Measurements from ENCODE around the gene CMTM1.

Gene CMTM1

GRCh38 chr16:66539623-66540469 lies 26.4 kb upstream of the CMTM1 start:
- DNase-seq, result no peak

- no peak for DNase-seq
Observed at GRCh38 chr16:66541388-66542355, 24.6 kb upstream of the CMTM1 start.

- DNase-seq, result no peak
Observed at GRCh38 chr16:66542396-66542795, 23.8 kb upstream of the CMTM1 start.

DNA sequence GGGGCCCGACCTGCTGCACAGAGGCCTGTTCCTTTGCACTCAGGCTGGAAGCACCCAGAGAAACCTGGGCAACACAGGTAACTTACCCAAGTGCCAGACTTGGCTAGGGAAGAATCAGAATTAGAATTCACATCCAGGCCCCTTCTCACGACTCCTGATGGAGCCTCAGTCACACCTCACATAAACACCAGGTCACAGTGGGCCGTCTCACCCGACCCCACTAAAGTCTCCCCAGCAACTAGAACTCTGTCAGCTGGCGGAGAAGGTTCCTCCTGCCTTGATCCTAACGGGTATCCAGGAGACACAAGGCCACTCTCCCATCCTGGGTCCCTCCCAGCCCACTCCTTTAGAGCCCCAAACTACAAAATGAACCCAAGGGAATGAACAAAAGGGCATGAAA lies 22.7 kb upstream of the CMTM1 start:
- no peak for DNase-seq

- no peak for DNase-seq
Observed at GRCh38 chr16:66544016-66544757, 22.1 kb upstream of the CMTM1 start.

DNA sequence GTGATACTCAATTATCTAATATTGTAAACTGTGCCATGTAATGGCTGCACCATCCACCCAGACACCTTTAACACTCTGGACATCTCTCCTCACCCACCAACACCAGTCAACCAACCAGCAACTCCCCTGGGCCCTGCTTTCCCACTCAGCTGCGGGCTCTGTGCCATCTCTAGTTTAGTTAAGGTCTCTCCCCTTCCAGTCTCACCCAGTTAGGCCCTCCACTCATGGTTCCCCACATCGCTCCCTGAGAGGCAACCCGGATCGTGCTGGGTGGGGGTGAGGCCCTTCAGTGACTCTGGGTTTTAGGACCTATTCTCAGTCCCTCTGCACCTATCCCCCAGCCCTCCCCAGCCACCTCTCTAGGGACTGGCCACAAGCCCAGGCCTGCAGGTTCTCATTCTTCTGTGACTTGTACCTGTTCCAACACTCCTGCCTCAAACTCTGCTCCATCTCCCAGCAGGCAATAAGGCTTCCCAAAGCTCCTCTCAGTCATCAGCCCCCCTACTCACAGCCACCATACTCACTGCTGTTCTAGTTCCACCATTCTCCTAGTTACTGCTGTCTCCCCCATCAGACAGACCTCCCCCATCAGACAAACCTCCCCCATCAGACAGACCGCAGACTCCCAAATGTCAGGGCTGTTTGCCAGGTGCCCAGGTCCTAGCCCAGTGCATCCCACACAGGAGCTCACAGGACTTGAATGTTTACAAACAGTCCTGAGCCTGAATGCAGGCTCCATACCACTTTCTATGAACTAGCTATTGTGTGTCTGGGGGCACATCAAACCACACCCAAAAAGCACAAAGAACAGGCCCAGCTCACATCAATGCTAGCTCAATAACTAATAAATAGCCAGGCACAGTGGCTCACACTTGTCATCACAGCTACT lies 18.9 kb upstream of the CMTM1 start:
- DNase-seq, result no peak

DNA sequence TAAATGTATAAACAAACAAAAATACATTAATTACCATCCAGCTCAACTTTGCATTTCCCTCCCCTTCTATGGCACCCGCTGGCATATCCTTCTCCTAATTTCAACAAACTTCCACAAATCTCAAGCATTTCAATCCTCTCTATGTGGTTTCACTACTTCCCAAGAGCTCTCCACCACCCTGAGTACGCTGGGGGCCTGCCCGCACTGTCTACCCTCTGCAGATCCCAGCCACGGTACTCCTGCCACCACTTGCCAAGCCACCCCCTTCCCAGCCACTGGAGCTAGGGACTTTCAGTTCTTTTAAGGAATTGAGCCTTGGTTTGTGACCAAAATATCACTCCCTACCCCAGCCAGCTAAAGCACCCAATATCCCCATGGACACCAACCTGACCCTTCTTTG lies 18.2 kb upstream of the CMTM1 start:
- no peak for DNase-seq

DNA sequence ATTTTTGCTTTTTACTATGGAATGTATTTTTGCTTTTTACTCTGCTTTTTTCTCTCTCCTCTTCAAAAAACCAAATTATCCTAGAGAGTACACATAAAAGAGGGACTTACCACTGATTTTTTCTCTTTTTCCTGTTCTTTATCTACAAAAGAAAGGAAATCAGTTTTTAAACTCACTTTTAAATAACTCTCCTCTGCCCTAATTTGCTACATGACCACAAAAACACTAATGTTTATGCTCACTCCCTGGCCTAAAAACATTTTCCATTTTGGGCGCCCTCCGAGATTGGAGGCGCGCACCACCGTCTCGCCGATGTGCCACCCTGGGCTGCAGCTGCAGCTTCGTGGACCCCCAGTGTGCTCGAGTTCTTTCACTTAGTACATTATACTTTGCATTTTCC lies 17.4 kb upstream of the CMTM1 start:
- no peak for DNase-seq

- DNase-seq, result peak; percentile 48
Observed at GRCh38 chr16:66549284-66550131, 16.7 kb upstream of the CMTM1 start, which contains the start of gene TK2. Gene TK2 (minus strand): TSS chr16:66550122. CDS start chr16:66550061, 61 bp downstream.

DNA sequence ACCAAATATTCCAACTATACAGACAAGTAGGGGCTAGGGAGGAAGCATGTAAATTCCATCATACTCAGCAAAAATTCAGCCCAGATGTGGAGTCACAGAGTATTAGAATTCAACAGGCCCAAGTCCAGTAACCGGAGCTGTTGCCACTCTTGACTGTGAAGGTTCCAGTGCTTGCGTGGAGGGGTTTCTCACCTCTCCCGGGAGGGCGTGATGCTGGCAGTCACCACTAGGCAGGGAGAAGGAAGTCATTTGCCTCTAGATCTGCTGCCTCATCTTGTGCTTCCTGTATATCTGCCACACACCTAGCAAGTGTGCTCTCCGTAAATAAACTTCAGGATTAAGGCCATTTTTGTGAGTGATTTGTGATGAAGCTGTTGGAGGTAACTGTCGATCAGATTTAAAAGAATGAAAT lies 14.9 kb upstream of the CMTM1 start:
- DNase-seq, result peak; percentile 65

DNA sequence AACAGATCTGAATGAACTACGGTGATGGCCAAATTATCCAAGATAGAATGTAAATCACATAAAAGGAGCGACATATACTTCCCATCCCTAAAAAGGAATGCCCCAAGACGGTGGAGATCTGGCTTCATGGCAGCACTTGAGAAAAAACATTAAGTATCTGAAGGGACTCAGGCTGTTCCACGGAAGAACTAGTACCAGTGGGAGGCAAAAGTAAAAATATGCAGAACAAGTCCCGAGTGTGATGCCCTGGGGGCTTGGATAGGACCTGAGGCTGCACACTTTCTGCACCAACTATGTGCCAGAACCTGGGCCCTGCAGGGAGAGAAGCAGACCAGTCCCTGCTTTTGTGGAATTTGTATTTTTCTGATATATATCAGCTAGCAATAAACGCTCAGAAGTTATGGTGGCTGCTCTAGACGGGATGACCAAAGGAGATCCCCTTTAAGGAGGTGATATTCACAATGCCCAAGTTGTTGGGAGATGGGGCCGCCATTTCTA lies 14.4 kb upstream of the CMTM1 start:
- no peak for DNase-seq

- peak; percentile 92 for DNase-seq
Observed at GRCh38 chr16:66552286-66553177, 13.7 kb upstream of the CMTM1 start, which contains the start of gene CKLF. Gene CKLF (plus strand): TSS chr16:66552576. CDS start chr16:66552716, 140 bp downstream.

- no peak for DNase-seq
Observed at GRCh38 chr16:66553223-66553622, 13.0 kb upstream of the CMTM1 start.

- DNase-seq, result no peak
Observed at GRCh38 chr16:66554021-66554420, 12.2 kb upstream of the CMTM1 start.

- no peak for DNase-seq
Observed at GRCh38 chr16:66554495-66554894, 11.7 kb upstream of the CMTM1 start.

- DNase-seq, result no peak
Observed at GRCh38 chr16:66560107-66560506, 6.1 kb upstream of the CMTM1 start.

DNA sequence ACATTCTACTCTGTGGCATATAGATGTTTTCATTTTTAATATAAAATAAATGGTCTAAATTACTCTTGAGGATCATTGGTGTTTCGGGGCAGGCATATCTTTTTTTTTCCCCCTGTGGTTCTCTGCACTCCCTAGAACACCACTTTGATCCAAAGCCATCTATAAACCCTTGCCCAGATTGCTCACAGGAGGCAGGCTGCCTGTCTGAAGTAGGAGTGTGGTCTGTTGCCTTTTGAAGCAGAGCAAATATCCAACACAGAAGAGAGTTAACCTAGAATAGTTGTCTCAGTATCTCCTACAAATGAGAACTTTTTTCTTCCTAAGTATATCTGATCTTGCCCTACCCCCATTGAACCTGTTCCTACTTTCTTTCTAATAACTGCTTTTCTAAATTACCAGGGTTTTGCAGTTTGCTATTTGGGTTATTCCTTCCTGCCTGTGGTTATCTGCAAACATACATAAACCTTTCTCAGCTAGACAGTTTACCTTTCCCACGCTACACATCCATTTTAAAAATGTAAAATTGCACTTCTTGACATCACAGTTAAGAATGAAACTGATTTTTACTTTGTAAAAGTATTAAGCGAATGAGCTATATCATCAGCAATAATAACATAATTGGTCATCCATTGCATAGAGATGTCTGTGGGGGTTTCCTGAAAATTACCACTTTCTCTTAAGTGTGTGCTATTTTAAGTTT lies 4.7 kb upstream of the CMTM1 start:
- no peak for DNase-seq

DNA sequence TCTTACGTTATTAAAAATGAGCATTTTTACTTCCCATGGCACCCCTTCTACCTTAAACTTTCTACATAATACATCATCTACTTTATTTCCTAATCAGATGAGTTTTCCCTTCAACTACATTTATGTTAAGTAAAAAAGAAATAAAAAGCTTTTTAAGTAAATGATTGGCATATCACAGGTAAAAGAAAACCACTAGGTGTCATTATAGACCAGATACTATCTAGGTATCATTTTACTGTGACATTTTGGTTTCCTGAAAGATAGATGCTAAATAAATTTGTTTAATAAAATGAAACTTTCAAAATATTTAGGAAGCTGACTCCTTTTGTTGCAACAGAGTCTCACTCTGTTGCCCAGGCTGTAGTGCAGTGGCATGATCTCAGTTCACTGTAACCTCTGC lies 3.8 kb upstream of the CMTM1 start:
- DNase-seq, result no peak

GRCh38 chr16:66562986-66563385 lies 3.3 kb upstream of the CMTM1 start:
- no peak for DNase-seq

All from CD4-positive, alpha-beta T cell treated with Interferon gamma for 1 hour (primary cell).